Naive thymus-derived CD4-positive, alpha-beta T cell (primary cell): ENCODE results near the gene ZWILCH. TPM values are rescaled to one million over a fixed set of nuclear protein-coding genes. Genes with fewer than 3 reads are reported as not detected.

Source experiments
- ATAC-seq: fragments of 150-1000 bp; cut with Tn5 transposase; 2 replicates; pipeline ENCODE4 v1.10.0; 2021; ENCODE audit warnings: mild to moderate bottlenecking, moderate library complexity
- CTCF ChIA-PET: fragments of 350-600 bp; sonication (Branson Sonifier 250); formaldehyde crosslinking; loops from one replicate; lab custom pipeline; 2021; ENCODE audit warnings: antibody characterized with exemption; lab: Charles Lee
- POLR2A ChIA-PET: fragments of 350-600 bp; sonication (Branson Sonifier 250); formaldehyde crosslinking; loops from one replicate; lab custom pipeline; 2021; ENCODE audit warnings: antibody characterized with exemption, inconsistent platforms; lab: Charles Lee
- DNase-seq, 9 donors: peaks; one replicate each; pipeline versions ENCODE4 v3.0.0 to v3.0.0-alpha.2; 2020 to 2022; ENCODE audit warnings: mixed read lengths in 1 of 9
- H3K27ac ChIP-seq: one replicate; pipeline ENCODE4 v1.7.0; 2013; ENCODE audit warnings: mild to moderate bottlenecking, low read depth, low read length, moderate library complexity
- H3K27me3 ChIP-seq, 2 donors: one replicate each; pipeline ENCODE4 v1.7.0; 2013; ENCODE audit warnings: low read length in 2 of 2, mild to moderate bottlenecking in 2 of 2, moderate library complexity in 2 of 2; ENCODE audit not compliant: control insufficient read depth in 2 of 2, insufficient read depth in 2 of 2
- H3K36me3 ChIP-seq, 3 experiments: 1 replicate in 2 of 3; 2 replicates in 1 of 3; pipeline ENCODE4 v1.7.0; 2013; ENCODE audit warnings: low read length in 3 of 3, mild to moderate bottlenecking in 3 of 3, moderate library complexity in 1 of 3; ENCODE audit not compliant: insufficient read depth in 3 of 3, control insufficient read depth in 2 of 3
- H3K4me1 ChIP-seq, 2 donors: one replicate each; pipeline ENCODE4 v1.7.0; 2013; ENCODE audit warnings: low read length in 2 of 2, mild to moderate bottlenecking in 2 of 2, moderate library complexity in 1 of 2; ENCODE audit not compliant: control insufficient read depth in 2 of 2, insufficient read depth in 2 of 2
- H3K4me3 ChIP-seq: 2 replicates; pipeline ENCODE4 v1.7.0; 2013; ENCODE audit warnings: mild to moderate bottlenecking, low read length
- H3K9me3 ChIP-seq, 3 experiments: 1 replicate in 2 of 3; 2 replicates in 1 of 3; pipeline ENCODE4 v1.7.0; 2013; ENCODE audit warnings: low read length in 3 of 3; ENCODE audit not compliant: control insufficient read depth in 2 of 3
- H3K27ac Mint-ChIP-seq, 9 donors: one replicate each; pipeline ENCODE4 v1.8.0; 2020 to 2022; ENCODE audit warnings: mixed read lengths in 9 of 9, mild to moderate bottlenecking in 8 of 9, moderate library complexity in 5 of 9, inconsistent platforms in 2 of 9
- H3K27me3 Mint-ChIP-seq, 5 donors: one replicate each; pipeline ENCODE4 v1.8.0; 2021 to 2022; ENCODE audit warnings: mixed read lengths in 5 of 5, mild to moderate bottlenecking in 1 of 5
- H3K36me3 Mint-ChIP-seq, 5 donors: one replicate each; pipeline ENCODE4 v1.8.0; 2020 to 2022; ENCODE audit warnings: mixed read lengths in 5 of 5, mild to moderate bottlenecking in 3 of 5, inconsistent platforms in 1 of 5
- H3K4me1 Mint-ChIP-seq, 7 donors: one replicate each; pipeline ENCODE4 v1.8.0; 2020 to 2022; ENCODE audit warnings: mixed read lengths in 7 of 7, mild to moderate bottlenecking in 3 of 7, inconsistent platforms in 1 of 7
- H3K4me3 Mint-ChIP-seq, 10 donors: one replicate each; pipeline ENCODE4 v1.8.0; 2020 to 2022; ENCODE audit warnings: mild to moderate bottlenecking in 10 of 10, mixed read lengths in 10 of 10, moderate library complexity in 6 of 10, inconsistent platforms in 2 of 10
- H3K9me3 Mint-ChIP-seq, 11 donors: one replicate each; pipeline ENCODE4 v1.8.0; 2020 to 2022; ENCODE audit warnings: mixed read lengths in 11 of 11, mild to moderate bottlenecking in 4 of 11, inconsistent platforms in 1 of 11, moderate library complexity in 1 of 11
- intact Hi-C, 2 donors: fragments of 100-400 bp; cut with micrococcal nuclease; formaldehyde crosslinking; loops; one replicate each; pipeline ENCODE4 v1.15.1; 2023
- polyA plus RNA-seq, 2 donors: library from polyadenylated mRNA; unstranded; fragments of 300-500 nt; fragmentation: Illumina TruSeq; gene quantifications; one replicate each; pipeline ENCODE4 v1.2.3, GENCODE V29; 2021
- total RNA-seq, 6 experiments: library from RNA in 5 of 6; stranded (reverse) in 5 of 6; gene quantifications; 1 replicate in 5 of 6; 2 replicates in 1 of 6; pipeline ENCODE4 v1.2.3 and lab custom pipeline; 2021 to 2026

Gene ZWILCH
- total and polyA plus RNA-seq, 7 experiments from 2014 or later, result 4.3 to 20.3 (median 6.0) TPM

- Mint-ChIP-seq H3K9me3 (no peaks in the 10 kb centered on the region), H3K4me3 (no peak overlapping the region), H3K4me1 (peaks cover 6 to 9% (median 6%) of the 10 kb centered on the region in 7 donors), H3K36me3 (no peaks in the 10 kb centered on the region), H3K27me3 (peaks cover 0 to 7% (median 4%) of the 10 kb centered on the region in 5 donors), H3K27ac (no peak overlapping the region)
- ATAC-seq (no peak), DNase-seq (no peak)
- H3K4me1 ChIP-seq, result no peaks in the 10 kb centered on the region
- ChIA-PET POLR2A (interaction anchor here (0.6 kb wide), 1 partner anchor 66 kb away, joined by 3 read pairs; the partner anchor contains the start of gene SNAPC5), CTCF (no interaction called here)
- intact Hi-C loops, result no loop called here
- no peaks in the 10 kb centered on the region for H3K36me3 ChIP-seq
- H3K9me3 ChIP-seq, result no peaks in the 10 kb centered on the region
- no peak overlapping the region for H3K4me3 ChIP-seq
- H3K27me3 ChIP-seq, result no peaks in the 10 kb centered on the region
- H3K27ac ChIP-seq, result no peak overlapping the region
These were observed 58.5 kb downstream of the ZWILCH start for GRCh38 chr15:66563566-66564110.

- H3K27me3 ChIP-seq, result no peaks in the 10 kb centered on the region
- intact Hi-C loops, result no loop called here
- H3K4me3 ChIP-seq, result no peak overlapping the region
- no peak overlapping the region for H3K27ac Mint-ChIP-seq
- no peaks in the 10 kb centered on the region for H3K4me1 ChIP-seq
- no peaks in the 10 kb centered on the region for H3K9me3 ChIP-seq
- ChIA-PET CTCF (interaction anchor here (0.9 kb wide), 1 partner anchor 10 kb away, joined by 4 read pairs; no protein-coding TSS in a partner anchor), POLR2A (interaction anchor here (0.6 kb wide), 1 partner anchor 67 kb away, joined by 3 read pairs; the partner anchor contains the start of gene SNAPC5)
- no peak overlapping the region for H3K27ac ChIP-seq
- ATAC-seq, result no peak
- H3K27me3 Mint-ChIP-seq, result peaks cover 0 to 7% (median 4%) of the 10 kb centered on the region in 5 donors
- peaks cover 6 to 9% (median 6%) of the 10 kb centered on the region in 7 donors for H3K4me1 Mint-ChIP-seq
- no peak overlapping the region for H3K4me3 Mint-ChIP-seq
- H3K36me3 ChIP-seq, result no peaks in the 10 kb centered on the region
- H3K9me3 Mint-ChIP-seq, result no peaks in the 10 kb centered on the region
- no peak for DNase-seq
- no peaks in the 10 kb centered on the region for H3K36me3 Mint-ChIP-seq
These were observed 59.3 kb downstream of the ZWILCH start for GRCh38 chr15:66564136-66565041.

GRCh38 chr15:66565141-66565641, 60.1 kb downstream of the ZWILCH start:
- Mint-ChIP-seq H3K27ac (peak overlapping the region in 1 of 9 donors; percentile 23), H3K4me3 (no peak overlapping the region)

GRCh38 chr15:66565741-66566144, 60.6 kb downstream of the ZWILCH start, which contains the start of gene LCTL:
TSS of gene LCTL (minus strand) at chr15:66565998. CDS start at chr15:66565365, 633 bp downstream.
- Histone ChIP-seq H3K27me3 (no peaks in the 10 kb centered on the region), H3K9me3 (no peaks in the 10 kb centered on the region), H3K36me3 (no peaks in the 10 kb centered on the region), H3K27ac (no peak within 1 kb of the TSS), H3K4me3 (no peak within 1 kb of the TSS), H3K4me1 (no peaks in the 10 kb centered on the region)
- DNase-seq (no peak), ATAC-seq (no peak)
- Mint-ChIP-seq H3K27ac (peak within 1 kb of the TSS in 4 of 9 donors; percentile 3 to 59 (median 18)), H3K9me3 (no peaks in the 10 kb centered on the region), H3K36me3 (no peaks in the 10 kb centered on the region), H3K4me3 (peak within 1 kb of the TSS in 3 of 10 donors; percentile 39 to 58 (median 57)), H3K27me3 (peaks cover 0 to 7% (median 4%) of the 10 kb centered on the region in 5 donors), H3K4me1 (peaks cover 6 to 9% (median 6%) of the 10 kb centered on the region in 7 donors)
- ChIA-PET CTCF (interaction anchor here (0.7 kb wide), 1 partner anchor 1298 kb away, joined by 3 read pairs; no protein-coding TSS in a partner anchor), POLR2A (no interaction called here)
- intact Hi-C loops, result no loop called here

More at GRCh38 chr15:66565141-66565641, 60.1 kb downstream of the ZWILCH start:
- peaks cover 0 to 7% (median 4%) of the 10 kb centered on the region in 5 donors for H3K27me3 Mint-ChIP-seq
- H3K4me1 Mint-ChIP-seq, result peaks cover 6 to 9% (median 6%) of the 10 kb centered on the region in 7 donors
- no peaks in the 10 kb centered on the region for H3K36me3 ChIP-seq
- intact Hi-C loops, result no loop called here
- CTCF ChIA-PET, result interaction anchor here (0.7 to 0.9 kb wide), 2 partner anchors 9 to 1298 kb away, joined by 3 to 4 read pairs; no protein-coding TSS in a partner anchor
- H3K27me3 ChIP-seq, result no peaks in the 10 kb centered on the region
- POLR2A ChIA-PET, result no interaction called here
- ATAC-seq, result no peak
- H3K9me3 Mint-ChIP-seq, result no peaks in the 10 kb centered on the region
- no peak overlapping the region for H3K27ac ChIP-seq
- no peaks in the 10 kb centered on the region for H3K9me3 ChIP-seq
- no peak for DNase-seq
- no peaks in the 10 kb centered on the region for H3K4me1 ChIP-seq
- H3K36me3 Mint-ChIP-seq, result no peaks in the 10 kb centered on the region
- no peak overlapping the region for H3K4me3 ChIP-seq

GRCh38 chr15:66566963-66567531, 61.9 kb downstream of the ZWILCH start:
- H3K4me3 Mint-ChIP-seq, result peak overlapping the region in 3 of 10 donors; percentile 39 to 58 (median 57)
- no peaks in the 10 kb centered on the region for H3K9me3 ChIP-seq
- H3K4me1 ChIP-seq, result no peaks in the 10 kb centered on the region
- H3K27me3 Mint-ChIP-seq, result peaks cover 0 to 7% (median 4%) of the 10 kb centered on the region in 5 donors
- peak; percentile 77 for ATAC-seq
- H3K9me3 Mint-ChIP-seq, result no peaks in the 10 kb centered on the region
- H3K36me3 Mint-ChIP-seq, result no peaks in the 10 kb centered on the region
- CTCF ChIA-PET, result interaction anchor here (0.6 kb wide), 1 partner anchor 63 kb away, joined by 3 read pairs; no protein-coding TSS in a partner anchor
- DNase-seq, result peak; percentile 16 to 57 (median 39)
- no peak overlapping the region for H3K27ac ChIP-seq
- H3K27ac Mint-ChIP-seq, result peak overlapping the region in 3 of 9 donors; percentile 3 to 59 (median 12)
- POLR2A ChIA-PET, result no interaction called here
- no peaks in the 10 kb centered on the region for H3K36me3 ChIP-seq
- intact Hi-C loops, result no loop called here
- H3K27me3 ChIP-seq, result no peaks in the 10 kb centered on the region
- peaks cover 6 to 9% (median 6%) of the 10 kb centered on the region in 7 donors for H3K4me1 Mint-ChIP-seq
- no peak overlapping the region for H3K4me3 ChIP-seq

- no peaks in the 10 kb centered on the region for H3K27me3 ChIP-seq
- Mint-ChIP-seq H3K4me3 (no peak overlapping the region), H3K4me1 (peaks cover 6 to 9% (median 6%) of the 10 kb centered on the region in 7 donors), H3K27ac (no peak overlapping the region), H3K9me3 (no peaks in the 10 kb centered on the region), H3K27me3 (peaks cover 0 to 7% (median 4%) of the 10 kb centered on the region in 5 donors), H3K36me3 (no peaks in the 10 kb centered on the region)
- no peak overlapping the region for H3K27ac ChIP-seq
- H3K9me3 ChIP-seq, result no peaks in the 10 kb centered on the region
- H3K4me1 ChIP-seq, result no peaks in the 10 kb centered on the region
- ChIA-PET POLR2A (no interaction called here), CTCF (interaction anchor here (0.6 kb wide), 1 partner anchor 64 kb away, joined by 3 read pairs; no protein-coding TSS in a partner anchor)
- H3K4me3 ChIP-seq, result no peak overlapping the region
- intact Hi-C loops, result no loop called here
- ATAC-seq (no peak), DNase-seq (no peak)
- H3K36me3 ChIP-seq, result no peaks in the 10 kb centered on the region
These were observed 62.8 kb downstream of the ZWILCH start for GRCh38 chr15:66567897-66568296.
